Activated T-cell treated with anti-CD3 and anti-CD28 coated beads for 48 hours (primary cell): ENCODE measurements around the gene SHC2.
"Not testable (repeated sequence)": the region's sequence is repeated elsewhere in the genome, so short reads cannot be mapped to it uniquely, and the experiment has no call there.

ENCODE experiments used
- DNase-seq: peaks from one replicate; pipeline ENCODE4 v3.0.0-alpha.2; 2020; ENCODE audit warnings: low read depth

SHC2 gene

DNA sequence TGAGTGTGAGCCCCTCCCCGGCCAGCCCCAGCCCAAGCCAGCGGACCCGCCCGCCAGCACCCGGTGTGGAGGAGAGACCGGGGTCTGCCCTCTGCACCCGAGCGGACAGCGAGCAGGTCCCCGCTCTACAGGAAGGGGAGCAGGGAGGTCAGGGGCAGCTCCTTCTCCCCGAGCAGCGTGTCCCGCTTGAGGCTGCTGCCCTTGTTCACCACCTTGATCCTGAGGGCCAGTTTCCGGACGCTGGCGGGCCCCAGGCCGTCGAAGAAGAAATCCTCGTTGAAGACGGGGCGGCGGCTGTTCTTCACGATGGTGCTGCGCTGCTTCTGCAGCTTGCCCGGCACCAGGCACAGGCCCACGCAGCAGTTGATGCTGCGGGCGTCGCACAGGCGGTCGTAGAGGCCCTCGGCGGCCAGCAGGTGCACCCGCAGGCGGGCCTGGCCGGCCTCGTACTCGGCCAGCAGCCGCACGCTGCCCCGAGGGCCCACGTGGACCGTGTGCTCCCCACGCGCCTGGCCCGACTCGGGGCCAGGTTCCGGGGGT is 53.8 kb downstream of the SHC2 start:
- DNase-seq, result no peak

DNA sequence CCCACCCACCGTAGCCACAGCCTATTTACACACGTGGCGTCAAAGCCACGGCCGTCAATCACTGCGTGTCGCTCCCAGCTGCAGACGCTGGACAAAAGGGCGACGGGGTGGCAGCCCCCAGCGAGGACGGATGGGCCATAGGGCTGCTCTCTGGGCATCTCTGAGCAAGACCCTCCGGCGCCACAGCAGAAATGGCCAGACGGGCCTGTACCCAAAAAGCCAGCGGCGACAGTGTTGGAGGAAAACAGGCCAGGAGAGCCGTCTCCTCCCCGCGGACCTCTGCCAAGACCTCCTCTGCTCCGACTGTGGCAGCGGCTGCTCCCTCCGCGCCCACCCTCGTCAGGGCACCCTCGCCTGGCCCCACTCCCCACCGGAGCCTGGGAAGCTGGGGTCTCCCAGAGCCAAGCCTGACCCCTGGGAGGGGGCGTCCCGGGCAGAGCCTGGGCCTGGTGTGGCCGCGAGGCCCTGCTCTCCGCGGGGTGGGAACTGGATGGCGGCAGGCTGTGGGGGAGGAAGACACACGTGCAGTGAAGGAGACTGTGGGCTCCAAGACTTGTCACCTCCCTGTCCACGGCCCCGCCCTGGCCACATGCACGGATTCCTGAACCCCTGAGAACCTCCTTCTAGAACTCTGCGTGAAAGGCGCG is 54.6 kb downstream of the SHC2 start:
- DNase-seq, result no peak

DNA sequence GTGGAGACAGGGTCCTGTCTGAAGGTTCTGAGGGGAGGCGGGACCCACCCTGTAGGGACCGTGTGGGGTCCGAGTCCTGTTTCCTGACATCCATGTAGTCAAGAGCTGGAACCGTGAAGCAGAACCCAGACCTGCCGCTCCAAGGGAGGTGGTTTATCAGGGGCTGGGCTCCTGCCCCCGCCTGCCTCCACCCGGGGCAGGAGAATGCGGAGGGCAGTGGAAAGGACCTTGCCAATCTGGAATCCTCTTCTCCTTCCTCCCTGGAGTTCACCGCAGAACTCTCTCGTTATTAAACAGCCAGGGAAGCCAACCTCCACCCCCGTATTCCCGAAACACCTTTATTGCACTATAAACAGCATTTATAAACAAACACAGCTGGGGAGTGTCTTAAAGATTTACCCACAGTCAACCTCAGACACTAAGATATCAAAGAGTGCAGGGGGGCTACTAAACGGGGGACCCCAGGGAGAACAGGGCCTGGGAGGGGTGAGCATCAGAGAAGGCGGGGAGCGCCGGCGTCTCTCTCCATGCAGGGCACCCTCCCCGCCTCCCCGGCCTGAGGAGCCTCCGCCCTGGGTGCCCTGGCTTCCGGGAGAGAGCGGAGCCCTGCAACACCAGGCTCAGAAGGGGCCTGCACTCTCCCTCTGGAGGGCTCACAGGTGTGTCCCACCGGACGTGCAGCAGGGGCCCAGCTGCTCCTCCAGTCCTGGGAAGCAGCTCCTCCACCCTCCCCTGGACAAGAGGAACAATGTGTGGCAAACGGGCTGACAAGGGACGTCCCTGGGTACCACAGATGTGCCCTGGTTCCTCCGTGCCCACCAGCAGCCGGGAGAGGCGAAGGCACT is 55.5 kb downstream of the SHC2 start:
- DNase-seq, result no peak

DNA sequence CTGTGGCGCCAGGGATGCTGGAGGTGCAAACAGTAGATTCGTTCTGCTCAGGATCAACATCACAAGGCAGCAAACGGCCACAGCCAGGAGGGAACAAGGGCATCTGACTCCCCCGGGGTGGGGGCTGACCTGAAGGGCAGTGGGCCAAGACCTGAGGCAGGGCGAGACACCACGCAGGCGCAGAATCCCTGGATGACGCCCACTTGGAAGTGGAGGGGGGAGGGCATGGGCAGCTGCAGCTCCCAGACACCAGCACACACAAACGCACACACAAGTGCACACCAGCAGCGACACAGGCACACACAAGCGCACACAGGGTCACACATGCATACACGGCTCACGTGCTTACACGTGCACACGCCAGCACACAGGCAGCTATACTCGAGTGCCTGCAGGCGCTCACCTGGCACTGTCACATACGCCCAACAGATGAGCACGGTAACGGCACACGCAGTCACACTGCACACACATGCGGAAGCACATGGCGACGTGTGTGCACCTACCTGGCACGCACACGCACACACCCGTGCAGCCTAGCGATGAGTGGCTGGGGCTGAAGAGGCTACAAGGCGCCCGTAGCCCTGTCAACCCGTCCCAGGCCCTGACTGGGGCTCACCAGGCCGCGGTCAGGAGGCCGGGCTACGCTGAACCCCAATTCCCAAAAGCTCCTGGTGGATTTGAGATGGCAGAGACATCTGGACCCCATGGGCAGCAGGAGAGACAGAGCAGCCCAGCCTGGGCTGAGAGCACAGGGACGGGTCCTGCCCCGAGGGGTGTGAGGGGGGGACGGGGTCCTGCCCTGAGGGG is 57.4 kb downstream of the SHC2 start:
- no peak for DNase-seq

DNA sequence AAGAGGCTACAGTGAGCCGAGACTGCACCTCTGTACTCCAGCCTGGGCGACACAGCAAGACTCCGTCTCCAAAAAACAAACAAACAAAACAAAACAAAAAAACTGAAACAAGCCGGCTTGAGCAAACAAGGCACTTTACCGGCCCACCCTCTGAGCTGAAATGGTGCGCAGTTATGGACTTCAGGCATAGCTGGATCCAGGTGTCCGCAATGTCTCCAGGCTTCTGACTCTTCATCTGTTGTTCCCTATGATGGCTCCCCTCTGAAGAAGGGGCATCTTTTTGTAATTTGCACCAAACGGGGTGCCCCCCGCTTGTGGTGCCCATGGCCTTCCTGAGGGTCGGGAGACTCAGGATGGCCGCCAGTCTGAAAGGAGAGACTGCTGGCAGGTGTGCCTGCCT is 58.0 kb downstream of the SHC2 start:
- no peak for DNase-seq

DNA sequence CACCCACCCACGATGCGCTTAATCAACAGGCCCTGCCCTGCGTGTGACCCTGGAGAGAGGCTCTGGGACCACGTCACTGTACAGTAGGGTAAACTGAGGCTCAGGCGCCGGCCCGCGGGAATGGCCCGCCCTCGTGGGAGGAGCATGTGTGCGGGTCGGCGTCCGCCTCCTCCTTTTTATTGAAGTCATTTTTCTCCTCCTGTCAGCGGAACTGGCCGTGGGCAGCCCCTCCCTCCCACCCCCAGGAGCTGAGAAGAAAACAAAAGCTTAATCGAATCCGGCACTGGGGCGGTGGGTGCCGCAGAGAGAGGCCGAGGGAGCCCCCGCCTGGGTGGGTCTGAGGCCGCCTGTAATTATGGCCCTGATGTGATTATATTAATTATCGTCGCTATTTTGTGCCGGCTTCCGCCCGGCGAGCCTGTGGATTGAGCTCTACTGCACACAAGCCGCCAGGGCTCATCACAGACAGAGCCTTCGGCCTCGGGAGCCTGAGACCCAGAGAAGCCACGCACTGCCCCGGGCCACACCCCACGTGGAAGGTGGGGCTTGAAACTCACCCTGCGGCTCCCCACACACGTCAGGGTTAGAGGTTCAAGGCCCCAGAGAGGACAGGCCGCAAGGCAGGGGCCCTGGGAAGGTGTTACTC is 58.8 kb downstream of the SHC2 start:
- no peak for DNase-seq

DNA sequence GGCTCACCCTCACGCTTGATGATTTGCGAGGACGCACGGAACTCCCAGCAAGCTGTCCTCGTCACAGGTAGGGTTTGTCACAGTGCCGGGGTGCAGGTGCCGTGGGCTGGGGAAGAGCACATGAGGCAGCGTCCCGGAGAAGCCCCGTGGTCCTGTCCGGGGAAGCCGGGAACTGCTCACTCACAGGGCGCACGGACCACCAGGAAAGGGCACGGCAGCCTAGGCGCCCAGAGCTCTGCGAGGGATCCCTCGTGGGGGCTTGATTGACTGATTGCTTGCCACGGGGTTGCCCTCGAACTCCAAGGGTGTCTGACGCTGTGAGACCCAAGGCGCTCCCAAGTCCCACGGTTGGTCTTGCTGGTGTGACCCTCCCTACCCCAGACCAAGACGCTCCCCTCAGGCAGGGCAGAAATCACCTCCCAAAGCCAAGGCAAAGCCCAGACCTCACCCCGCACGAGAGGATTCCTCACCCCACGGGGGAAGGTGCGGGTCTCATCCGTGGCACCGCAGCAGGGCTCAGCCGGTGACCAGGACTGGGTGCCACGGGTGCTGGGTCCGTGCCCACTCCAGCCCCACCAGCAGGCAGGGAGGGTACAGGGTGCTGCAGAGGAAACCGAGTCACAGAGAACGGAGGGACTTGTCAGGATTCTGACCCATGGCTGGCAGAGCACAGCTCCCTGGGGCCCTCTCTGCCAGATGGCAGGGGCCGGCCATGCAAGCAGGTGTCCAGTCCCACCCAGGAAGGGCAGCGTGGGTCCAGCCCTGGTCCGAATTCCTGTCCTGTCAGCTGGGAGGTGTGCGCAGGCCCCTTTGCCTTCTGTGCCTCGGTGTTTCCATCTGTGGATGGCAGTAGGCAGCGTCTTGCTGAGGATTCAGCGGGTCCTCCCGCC is 59.6 kb downstream of the SHC2 start:
- no peak for DNase-seq

DNA sequence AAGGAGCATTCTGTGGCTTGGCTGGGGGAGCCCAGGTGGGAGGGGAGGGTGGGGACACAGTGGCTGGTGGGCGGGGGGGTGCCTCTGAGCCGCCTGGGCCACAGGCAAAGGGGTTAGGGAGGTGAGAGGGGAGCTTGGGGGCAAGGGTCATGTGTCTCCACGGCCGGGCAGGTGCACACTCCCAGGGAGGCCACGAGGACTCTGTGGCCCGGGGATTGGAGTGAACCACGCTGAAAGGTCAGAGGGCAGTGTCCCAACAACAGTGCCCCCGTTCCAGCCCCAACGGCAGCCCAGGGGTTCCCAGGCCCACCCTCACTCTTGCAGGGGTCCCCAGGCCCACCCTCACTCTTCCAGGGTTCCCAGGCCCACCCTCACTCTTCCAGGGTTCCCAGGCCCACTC is 61.5 kb downstream of the SHC2 start:
- no peak for DNase-seq

DNA sequence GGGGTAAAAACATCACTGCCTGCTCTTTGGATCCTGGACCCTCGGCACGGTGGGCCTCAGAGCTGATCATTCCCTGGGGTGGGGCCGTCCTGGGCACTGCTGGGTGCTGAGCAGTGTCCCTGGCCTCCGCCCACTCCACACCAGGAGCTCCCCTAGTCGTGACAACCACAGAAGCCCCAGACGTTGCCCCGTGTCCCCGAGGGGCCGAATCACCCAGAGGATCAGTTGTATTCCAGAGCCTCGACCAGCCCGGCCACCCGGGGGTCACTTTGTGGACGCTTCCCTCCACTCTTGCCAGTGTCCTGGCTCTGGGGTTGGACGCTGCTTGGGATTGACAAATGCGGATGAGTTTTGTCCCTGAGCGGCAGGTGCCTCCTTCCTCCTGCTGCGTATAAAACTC is 62.1 kb downstream of the SHC2 start:
- no peak for DNase-seq

DNA sequence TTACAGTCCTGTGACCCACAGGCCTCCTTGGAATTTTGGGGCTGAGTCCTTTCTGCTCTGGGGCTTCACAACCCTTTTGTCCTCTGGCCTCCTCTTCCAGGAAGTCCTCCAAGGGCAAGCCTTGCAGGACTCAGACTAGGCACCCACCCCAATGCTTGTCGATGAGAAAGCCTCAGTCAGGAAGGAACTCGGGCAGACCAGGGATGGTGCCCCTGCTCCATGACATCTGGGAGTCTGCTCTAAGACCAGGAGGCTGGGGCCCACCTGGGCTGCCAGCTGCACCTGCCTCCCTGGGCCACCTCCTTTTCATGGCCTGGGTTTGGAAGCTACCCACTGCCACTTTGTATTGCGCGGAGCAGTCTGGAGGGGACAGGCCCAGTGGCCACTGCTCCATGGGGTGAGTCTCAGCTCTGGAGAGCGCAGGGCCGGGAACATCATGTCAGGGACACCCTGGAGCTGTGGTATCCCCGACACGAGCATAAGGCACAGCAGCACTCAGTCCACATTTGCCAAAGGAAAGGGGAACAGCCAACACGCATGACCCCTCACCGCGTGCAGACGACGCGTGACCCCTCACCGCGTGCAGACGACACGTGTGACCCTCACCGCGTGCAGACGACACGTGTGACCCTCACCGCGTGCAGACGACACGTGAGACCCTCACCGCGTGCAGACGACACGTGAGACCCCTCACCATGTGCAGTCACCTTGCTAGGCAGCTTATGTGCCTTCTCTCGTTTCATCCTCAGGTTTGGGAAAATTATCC is 62.7 kb downstream of the SHC2 start:
- DNase-seq, result no peak

DNA sequence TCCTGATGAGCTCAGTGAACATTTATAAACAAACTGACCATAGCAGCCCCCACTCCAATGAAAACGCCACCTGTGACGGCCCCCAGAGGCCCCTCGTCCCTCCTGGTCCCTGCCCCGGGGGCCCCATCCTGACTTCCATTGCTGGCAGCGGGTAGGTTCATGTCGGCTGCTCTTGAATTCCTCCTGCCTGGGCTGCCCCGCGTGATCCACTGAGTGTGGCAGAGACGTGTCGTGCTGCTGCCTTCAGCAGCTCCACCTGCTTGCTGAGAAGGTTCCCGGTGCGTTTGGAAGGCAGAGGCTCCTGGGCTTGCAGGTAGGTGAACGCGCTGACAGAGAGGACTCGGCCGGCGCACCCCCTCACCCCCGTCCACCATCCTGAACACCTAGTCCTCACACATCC is 63.5 kb downstream of the SHC2 start:
- no peak for DNase-seq

DNA sequence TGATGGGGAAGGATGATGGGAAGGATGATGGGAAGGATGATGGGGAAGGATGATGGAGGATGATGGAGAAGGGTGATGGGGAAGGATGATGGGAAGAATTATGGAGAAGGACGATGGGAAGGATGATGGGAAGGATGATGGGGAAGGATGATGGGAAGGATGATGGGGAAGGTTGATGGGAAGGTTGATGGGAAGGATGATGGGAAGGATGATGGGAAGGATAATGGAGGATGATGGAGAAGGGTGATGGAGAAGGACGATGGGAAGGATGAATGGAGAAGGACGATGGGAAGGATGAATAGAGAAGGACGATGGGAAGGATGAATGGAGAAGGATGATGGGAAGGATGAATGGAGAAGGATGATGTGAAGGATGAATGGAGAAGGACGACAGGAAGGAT is 65.4 kb downstream of the SHC2 start:
- no peak for DNase-seq

DNA sequence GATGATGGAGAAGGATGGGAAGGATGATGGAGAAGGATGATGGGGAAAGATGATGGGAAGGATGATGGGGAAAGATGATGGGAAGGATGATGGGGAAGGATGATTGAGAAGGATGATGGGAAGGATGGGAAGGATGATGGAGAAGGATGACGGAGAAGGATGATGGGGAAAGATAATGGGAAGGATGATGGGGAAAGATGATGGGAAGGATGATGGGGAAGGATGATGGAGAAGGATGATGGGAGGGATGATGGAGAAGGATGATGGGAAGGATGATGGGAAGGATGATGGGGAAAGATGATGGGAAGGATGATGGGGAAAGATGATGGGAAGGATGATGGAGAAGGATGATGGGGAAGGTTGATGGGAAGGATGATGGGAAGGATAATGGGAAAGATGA is 66.0 kb downstream of the SHC2 start:
- DNase-seq, result not testable (repeated sequence)

DNA sequence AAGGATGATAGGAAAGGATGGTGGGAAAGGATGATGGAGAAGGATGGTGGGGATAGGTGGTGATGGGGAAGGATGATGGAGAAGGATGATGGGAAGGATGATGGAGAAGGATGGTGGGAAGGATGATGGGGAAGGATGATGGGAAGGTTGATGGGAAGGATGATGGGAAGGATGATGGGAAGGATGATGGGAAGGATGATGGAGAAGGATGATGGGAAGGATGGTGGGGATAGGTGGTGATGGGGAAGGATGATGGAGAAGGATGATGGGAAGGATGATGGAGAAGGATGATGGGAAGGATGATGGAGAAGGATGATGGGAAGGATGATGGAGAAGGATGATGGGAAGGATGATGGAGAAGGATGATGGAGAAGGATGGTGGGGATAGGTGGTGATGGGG is 67.3 kb downstream of the SHC2 start:
- not testable (repeated sequence) for DNase-seq

DNA sequence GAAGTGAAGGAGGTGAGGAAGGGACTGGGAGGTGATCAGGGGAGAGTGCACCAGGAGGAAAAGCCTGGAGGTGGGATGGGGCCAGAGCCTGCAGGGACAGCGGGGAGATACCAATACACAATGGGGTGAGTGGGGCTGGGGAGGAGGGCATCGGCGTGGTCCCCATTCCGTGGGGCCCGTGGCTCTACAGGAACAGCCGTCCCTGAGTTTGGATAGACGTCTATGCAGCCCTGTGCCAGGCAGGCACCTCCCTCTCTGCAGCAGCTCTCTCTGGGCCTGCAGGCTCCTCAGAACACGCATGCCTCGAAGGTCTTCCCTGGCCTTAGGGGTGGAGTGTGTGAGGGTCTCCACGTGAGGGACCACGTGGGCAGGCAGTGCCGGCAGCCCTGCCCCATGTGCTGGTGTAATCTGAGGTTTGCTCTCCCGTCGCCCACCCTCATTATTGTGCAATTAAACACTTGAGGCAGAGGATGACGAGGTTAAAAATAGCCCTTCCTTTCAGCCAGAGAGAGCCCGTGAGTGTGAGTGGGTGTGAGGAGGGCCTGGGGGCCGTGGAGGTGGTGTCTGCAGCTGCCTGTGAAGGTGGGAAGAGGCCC is 68.4 kb downstream of the SHC2 start:
- DNase-seq, result no peak

DNA sequence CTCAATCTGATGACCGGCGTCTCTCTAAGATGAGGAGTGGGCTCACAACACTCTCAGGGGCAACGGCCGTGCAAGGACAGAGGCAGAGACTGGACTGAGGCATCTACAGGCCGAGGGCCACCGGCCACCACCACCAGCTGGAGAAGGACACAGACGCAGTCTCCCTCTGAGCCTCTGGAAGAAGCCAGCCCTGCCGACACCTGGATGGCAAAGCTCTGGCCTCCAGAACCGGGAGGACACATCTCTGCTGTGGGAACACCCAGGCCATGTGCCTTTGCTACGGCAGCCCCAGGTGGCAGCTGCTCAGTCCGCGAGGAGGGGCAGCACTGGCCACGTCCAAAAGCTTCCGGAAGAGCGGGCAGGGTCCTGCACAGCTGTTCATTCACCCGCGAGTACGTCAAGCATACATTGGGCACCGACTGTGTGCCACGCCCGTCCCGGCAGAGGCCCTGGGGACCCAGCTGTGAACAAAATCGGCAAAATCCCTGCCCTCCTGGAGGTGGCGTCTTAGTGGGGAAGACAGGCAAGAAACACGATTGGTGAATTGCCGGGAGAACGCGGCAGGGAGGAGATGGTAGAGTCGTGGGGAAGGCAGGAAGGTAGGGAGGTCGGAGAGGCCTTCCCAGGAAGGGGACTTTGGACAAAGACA is 69.0 kb downstream of the SHC2 start:
- DNase-seq, result no peak

DNA sequence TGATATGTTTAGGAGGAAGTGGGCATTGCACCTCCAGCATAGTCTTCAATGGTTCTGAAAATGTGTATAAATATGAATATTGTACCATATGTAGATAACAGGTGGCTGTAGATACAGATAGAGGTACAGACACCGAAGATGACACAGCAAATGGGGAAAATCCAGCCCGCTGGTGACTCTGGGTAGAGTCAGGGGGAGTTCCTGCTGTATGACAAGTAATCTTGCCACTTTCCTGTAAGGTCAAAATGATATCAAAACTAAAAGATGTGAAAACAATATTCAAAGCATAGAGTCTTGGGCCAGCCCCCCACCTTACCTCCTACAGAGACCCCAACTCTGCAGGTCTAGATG is 69.7 kb downstream of the SHC2 start:
- DNase-seq, result no peak

DNA sequence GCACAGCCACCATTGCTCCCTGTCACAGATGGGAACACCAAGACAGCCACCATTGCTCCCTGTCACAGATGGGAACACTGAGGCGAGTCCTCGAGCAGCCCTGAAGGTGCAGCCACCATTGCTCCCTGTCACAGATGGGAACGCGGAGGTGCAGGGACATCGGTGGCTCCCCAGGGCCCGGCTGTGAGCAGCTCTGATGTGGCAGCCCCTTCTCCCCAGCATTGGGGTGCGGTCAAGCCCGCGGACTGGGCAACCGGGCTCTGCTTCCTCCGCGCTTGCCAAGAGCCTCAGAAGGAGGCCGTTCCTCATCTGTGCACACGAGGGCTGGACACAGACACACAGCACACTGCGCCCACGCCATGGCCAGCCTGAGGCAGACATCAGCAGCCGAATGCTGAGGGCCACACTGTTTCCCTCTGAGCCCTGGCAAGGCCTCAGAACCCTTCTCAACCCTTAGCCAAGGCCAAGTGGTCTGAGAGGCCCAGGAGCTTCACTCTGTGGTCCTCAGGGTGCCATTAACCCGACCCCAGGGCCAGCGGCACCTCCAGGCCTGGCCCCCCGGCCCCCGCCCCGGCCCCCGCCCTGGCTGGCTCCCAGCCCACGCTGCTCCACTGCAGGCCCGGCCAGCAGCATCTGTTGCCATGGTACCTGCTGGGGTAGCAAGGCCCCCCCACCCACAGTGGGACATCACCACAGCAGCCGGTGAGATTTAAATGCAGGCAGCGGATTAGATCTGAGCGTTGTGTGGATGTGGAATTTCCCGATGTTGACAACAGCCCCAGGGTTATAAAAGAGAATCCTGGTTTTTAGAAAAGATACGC is 70.2 kb downstream of the SHC2 start:
- no peak for DNase-seq

DNA sequence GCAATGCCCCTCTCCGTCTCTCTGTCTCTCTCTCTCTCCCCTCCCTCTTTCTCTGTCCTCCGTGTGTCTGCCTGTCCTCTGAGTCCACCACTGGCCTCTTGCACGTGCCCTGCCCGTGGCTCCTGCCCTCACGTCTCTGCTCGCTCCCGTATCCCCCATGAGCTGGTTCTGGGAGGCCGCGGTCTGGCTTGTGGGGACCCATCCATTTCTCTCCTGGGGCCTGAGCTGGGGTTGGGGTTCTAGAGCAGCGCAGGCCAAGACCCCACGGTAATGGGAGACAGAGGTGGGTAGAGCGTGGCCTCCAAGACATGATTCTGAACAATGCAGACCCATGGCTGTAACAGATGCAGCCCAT is 70.9 kb downstream of the SHC2 start:
- no peak for DNase-seq
